Stimulated activated CD8-positive, alpha-beta memory T cell treated with anti-CD3 and anti-CD28 coated beads, Interleukin-4, amount 100 ng/mL, for 1 hour (primary cell): Measurements from ENCODE around the gene RPAP3.
"Not testable (repeated sequence)": the region's sequence is repeated elsewhere in the genome, so short reads cannot be mapped to it uniquely, and the experiment has no call there.

Source experiments
- DNase-seq, 2 donors: peaks; one replicate each; pipeline ENCODE4 v3.0.0-alpha.2; 2020; ENCODE audit warnings: low read depth in 2 of 2, low spot score in 1 of 2

Gene RPAP3

GRCh38 chr12:47686645-47687240 lies 19.1 kb downstream of the RPAP3 start:
- DNase-seq = no peak

- DNase-seq = no peak
Measured at GRCh38 chr12:47679785-47680184, 26.0 kb downstream of the RPAP3 start.

GRCh38 chr12:47672068-47672467 lies 33.8 kb downstream of the RPAP3 start:
- DNase-seq = no peak

- DNase-seq = not testable (repeated sequence)
Measured at GRCh38 chr12:47667935-47668334, 37.9 kb downstream of the RPAP3 start.

GRCh38 chr12:47652521-47653234 lies 53.2 kb downstream of the RPAP3 start:
- no peak for DNase-seq

DNA sequence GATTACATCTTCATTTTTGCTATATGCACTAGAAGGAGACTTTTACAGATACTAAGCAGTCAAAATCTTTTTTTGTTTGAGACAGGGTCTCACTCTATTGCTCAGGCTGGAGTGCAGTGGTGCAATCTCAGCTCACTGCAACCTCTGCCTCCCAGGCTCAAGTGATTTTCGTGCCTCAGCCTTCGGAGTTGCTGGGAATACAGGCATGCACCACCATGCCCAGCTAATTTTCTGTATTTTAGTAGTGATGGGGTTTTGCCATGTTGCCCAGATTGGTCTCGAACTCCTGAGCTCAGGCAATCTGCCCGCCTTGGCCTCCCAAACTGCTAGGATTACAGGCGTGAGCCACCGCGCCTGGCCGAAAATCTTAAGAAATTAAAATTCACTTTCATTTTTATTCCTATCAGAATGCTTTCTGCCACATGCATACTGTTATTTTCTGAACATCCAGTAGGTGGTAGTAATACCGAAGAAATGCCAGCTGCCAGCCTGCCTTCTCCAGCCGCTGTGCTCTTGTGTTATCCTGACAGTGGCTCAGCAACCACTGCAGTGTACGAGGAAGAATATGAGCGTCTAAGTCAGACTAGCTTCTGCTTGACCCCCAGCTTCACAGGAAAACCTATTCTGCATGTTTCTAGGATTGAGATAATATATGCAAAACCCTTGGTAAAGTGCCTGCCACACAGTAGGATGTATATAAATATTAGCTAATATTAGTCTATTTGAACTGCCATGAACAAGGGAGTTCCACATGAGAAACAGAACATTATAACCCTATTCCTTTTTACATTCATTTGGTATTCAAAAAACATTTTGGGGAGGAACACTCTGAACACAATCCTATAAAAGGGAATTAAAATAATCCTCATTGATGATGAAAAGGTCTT lies 54.2 kb downstream of the RPAP3 start:
- DNase-seq = peak in 1 of 2 donors; percentile 9

- DNase-seq = no peak
Measured at GRCh38 chr12:47650469-47650868, 55.4 kb downstream of the RPAP3 start.

DNA sequence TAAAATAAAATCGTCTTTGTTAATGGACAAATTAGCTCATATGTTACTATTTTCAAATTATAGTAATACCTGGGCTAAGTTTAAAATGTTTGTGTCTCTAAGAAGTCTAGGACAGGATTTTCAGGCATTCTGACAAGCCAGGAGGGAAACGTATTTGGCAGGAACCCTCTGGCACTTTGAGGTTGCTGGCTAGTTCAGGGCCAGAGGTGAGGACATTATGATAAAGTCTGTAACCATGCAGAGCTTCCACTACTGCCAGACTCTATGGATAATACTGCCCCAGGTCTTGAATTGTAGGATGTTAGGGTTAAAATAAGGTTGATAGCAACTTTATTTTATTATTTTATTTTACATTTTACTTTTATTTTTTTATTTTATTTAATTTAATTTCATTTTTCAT lies 56.4 kb downstream of the RPAP3 start:
- DNase-seq = no peak

- DNase-seq = no peak
Measured at GRCh38 chr12:47648056-47648579, 57.7 kb downstream of the RPAP3 start.

GRCh38 chr12:47642310-47642709 lies 63.5 kb downstream of the RPAP3 start:
- DNase-seq = not testable (repeated sequence)

GRCh38 chr12:47636908-47637780 lies 68.7 kb downstream of the RPAP3 start:
- no peak for DNase-seq

DNA sequence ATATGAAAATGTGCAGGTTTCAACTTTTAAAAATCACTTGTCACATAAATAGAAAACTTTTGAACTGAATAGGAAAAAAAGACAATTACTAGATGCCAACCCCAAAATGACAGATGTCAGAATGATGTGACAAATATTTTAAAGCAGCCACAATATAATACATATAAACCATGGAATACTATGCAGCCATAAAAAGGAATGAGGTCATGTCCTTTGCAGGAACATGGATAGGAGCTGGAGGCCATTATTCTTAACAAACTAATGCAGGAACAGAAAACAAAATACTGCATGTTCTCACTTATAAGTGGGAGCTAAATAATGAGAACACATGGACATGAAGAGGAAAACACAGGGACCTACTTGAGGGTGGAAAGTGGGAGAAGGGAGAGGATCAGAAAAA lies 70.1 kb downstream of the RPAP3 start:
- not testable (repeated sequence) for DNase-seq

DNA sequence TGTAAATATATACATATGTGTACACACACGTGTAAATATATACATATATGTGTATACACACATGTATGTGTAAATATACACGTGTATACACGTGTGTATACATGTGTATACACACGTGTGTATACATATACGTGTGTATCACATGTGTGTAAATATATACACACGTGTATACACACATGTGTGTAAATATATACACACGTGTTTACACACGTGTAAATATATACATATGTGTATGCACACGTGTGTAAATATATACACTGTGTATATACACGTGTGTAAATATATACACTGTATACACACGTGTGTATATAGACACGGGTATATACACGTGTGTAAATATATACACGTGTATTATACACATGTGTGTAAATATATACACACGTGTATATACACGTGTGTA lies 71.7 kb downstream of the RPAP3 start:
- DNase-seq = no peak

GRCh38 chr12:47621960-47622359 lies 83.9 kb downstream of the RPAP3 start:
- no peak for DNase-seq

GRCh38 chr12:47617476-47617875 lies 88.4 kb downstream of the RPAP3 start:
- DNase-seq = no peak

DNA sequence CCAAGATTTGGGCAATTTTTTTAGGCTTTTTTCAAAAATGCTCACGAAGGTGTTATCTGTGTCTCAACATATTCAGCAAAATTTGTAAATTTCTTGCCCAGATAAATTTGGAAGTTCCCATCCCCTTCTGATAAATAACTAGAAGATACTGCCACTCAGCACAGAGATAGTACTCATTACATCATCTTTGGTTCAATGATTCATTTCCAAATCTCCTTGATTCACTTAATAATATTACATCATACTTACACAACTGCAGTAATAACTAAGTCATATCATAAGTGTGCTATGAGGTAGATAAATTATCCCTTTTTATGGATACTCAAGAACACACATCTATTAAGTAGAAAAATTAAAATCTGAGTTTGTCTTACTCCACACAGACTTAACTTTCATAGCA lies 89.4 kb downstream of the RPAP3 start:
- no peak for DNase-seq

- DNase-seq = no peak
Measured at GRCh38 chr12:47615711-47616110, 90.1 kb downstream of the RPAP3 start.

DNA sequence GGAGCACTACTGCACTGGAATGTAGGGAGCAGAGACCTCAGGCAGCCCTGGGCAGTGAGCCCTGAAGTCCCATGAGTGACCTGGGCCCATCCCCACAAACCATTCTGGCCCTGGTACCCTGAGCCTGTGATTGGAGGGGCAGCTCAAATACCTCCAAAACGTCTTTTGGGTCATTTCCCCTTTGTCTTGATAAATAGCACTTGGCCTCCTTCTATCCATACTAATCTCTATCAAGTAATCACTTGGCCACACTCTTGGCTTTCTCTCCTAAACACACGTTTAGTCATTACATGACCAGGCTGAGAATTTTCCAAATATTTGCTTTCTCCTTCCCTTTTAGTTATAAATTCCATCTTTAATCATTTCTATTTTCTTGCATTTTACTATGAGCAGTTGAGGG lies 91.3 kb downstream of the RPAP3 start:
- no peak for DNase-seq

DNA sequence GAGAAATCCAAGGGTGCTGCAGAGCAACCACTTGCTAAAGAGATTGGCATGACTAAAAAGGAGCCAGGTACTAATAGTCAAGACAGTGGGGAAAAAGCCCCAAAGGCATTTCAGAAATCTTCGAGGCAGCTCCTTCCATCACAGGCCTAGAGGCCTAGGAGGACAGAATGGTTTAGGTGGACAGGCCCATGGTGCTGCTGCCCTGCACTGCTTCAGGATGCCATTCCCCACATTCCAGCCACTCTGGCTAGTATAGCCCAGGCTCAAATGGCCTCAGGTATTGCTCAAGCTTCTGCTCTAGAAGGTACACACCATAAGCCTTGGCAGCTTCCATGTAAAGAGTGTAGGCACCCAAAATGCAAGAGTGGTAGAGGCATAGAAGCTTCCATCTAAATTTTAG lies 92.9 kb downstream of the RPAP3 start:
- DNase-seq = no peak

GRCh38 chr12:47611906-47612305 lies 93.9 kb downstream of the RPAP3 start:
- no peak for DNase-seq
